Cerebellar nuclear complex (tissue), 1 donor: ENCODE data around the gene IFNK.

ENCODE experiments used
- DNase-seq, 2 experiments: peaks; one replicate each; lab custom pipeline; 2025; lab: John Stamatoyannopoulos, UW

The IFNK gene

DNA sequence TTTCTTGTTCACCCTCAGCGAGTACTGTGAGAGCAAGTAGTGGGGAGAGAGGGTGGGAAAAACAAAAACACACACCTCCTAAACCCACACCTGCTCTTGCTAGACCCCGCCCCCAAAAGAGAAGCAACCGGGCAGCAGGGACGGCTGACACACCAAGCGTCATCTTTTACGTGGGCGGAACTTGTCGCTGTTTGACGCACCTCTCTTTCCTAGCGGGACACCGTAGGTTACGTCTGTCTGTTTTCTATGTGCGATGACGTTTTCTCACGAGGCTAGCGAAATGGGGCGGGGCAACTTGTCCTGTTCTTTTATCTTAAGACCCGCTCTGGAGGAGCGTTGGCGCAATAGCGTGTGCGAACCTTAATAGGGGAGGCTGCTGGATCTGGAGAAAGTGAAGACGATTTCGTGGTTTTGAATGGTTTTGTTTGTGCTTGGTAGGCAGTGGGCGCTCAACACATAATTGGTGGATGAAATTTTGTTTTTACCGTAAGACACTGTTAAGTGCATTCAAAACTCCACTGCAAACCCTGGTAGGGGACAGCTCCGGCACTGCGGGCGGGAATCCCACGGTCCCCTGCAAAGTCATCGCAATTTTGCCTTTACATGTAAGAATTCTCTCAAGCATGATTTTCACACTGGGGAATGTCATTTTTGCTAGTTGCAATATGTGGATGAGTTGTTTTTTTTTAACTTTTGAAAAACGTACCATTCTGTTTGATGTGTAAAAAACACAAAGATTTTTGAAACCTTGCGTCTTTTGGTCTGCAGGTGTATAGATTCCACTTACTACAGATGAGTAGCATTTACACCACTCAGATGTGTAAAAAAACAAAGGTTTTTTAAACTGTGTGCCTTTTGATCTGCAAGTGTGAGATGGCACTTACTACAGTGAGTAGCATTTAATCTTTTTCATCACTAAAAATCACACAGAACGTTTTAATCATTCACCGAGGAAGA lies 49.8 kb downstream of the IFNK start:
- peak; percentile 96 to 99 for DNase-seq
